Activated B cell treated with CpG ODN at 0.5 μM for 24 hours (primary cell): ENCODE measurements around the gene SESN2. TPM values are rescaled to one million over a fixed set of nuclear protein-coding genes. Genes with fewer than 3 reads are reported as not detected.

Source experiments
- ATAC-seq: fragments of 200-7000 bp; cut with Tn5 transposase; one replicate; pipeline ENCODE4 v1.10.0; 2021; ENCODE audit warnings: low read depth, mild to moderate bottlenecking, moderate library complexity
- CTCF ChIA-PET: fragments of 350-600 bp; sonication (Branson Sonifier 250); formaldehyde crosslinking; loops from one replicate; lab custom pipeline; 2021; ENCODE audit warnings: antibody characterized with exemption; lab: Charles Lee
- POLR2A ChIA-PET: fragments of 350-600 bp; sonication (Branson Sonifier 250); formaldehyde crosslinking; loops from one replicate; lab custom pipeline; 2021; ENCODE audit warnings: antibody characterized with exemption; lab: Charles Lee
- DNase-seq: peaks from one replicate; pipeline ENCODE4 v3.0.0; 2022
- H3K27ac Mint-ChIP-seq: one replicate; pipeline ENCODE4 v1.8.0; 2020; ENCODE audit warnings: mixed read lengths
- H3K27me3 Mint-ChIP-seq: one replicate; pipeline ENCODE4 v1.8.0; 2021; ENCODE audit warnings: mixed read lengths
- H3K36me3 Mint-ChIP-seq: one replicate; pipeline ENCODE4 v1.8.0; 2021; ENCODE audit warnings: low read depth, mixed read lengths
- H3K4me1 Mint-ChIP-seq: one replicate; pipeline ENCODE4 v1.8.0; 2021; ENCODE audit warnings: mixed read lengths
- H3K4me3 Mint-ChIP-seq: one replicate; pipeline ENCODE4 v1.8.0; 2020; ENCODE audit warnings: mild to moderate bottlenecking, mixed read lengths
- H3K9me3 Mint-ChIP-seq: one replicate; pipeline ENCODE4 v1.8.0; 2020; ENCODE audit warnings: mixed read lengths
- intact Hi-C: fragments of 100-400 bp; cut with micrococcal nuclease; formaldehyde crosslinking; loops from one replicate; pipeline ENCODE4 v1.15.1; 2024
- total RNA-seq: library from RNA; stranded (reverse); gene quantifications from 2 replicates; pipeline ENCODE4 v1.2.3, GENCODE V29; 2022
- TF ChIP-seq, protein P1 (sequence below): fragments of 200-600 bp; IDR thresholded peaks from one replicate; pipeline ENCODE4 v1.8.0; 2022; ENCODE audit warnings: antibody characterized with exemption, mild to moderate bottlenecking

Gene SESN2
- total RNA-seq, 1 donor from 2014 or later = 19.8 TPM

DNA sequence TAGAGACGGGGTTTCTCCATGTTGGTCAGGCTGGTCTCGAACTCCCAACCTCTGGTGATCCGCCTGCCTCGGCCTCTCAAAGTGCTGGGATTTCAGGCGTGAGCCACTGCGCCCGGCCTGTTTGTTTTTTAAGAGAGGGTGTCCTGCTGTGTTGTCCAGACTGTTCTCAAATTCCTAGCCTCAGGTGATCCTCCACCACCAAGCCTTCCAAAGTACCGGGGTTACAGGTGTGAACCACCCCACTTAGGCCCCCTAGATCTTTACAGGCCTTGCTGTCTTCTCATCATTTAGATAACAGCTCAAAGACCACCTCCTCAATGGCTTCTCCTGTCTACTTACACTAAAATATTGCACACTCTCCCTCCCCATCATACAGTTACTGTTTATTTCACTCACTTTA is 6.3 kb downstream of the SESN2 start:
- intact Hi-C loops = no loop called here

DNA sequence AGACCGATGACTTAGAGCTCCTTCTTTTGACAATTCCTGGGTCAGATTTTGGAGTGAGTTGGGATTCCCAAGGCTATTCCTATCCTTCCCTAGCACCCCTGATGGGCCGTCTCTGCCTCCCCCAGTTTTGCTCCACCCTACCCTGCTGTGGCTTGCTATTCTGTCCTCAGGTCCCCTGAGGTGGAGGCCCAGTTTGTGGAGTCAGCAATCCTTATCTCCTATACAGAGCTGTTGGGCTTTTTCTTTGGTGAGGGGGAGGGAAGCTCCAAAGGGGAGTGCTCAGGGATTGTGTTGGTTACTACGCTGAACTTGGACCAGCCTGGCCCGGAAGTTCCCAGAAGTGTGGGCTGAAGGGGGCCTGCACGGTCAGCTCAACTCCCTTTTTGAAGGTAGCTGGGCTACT is 7.6 kb downstream of the SESN2 start:
- Mint-ChIP-seq H3K27ac (no peak overlapping the region), H3K36me3 (peaks cover 11% of the 10 kb centered on the region), H3K4me1 (no peaks in the 10 kb centered on the region), H3K9me3 (no peaks in the 10 kb centered on the region), H3K27me3 (no peaks in the 10 kb centered on the region), H3K4me3 (no peak overlapping the region)
- ATAC-seq = no peak
- no peak for DNase-seq
- ChIA-PET POLR2A (interaction anchor here (0.9 to 1.2 kb wide), 2 partner anchors 9 to 17 kb away, joined by 3 to 4 read pairs; no protein-coding TSS in a partner anchor), CTCF (interaction anchor here (0.6 to 1.4 kb wide), 2 partner anchors 19 to 51 kb away, joined by 3 to 4 read pairs; no protein-coding TSS in a partner anchor)
- TF ChIP-seq, protein P1, sequence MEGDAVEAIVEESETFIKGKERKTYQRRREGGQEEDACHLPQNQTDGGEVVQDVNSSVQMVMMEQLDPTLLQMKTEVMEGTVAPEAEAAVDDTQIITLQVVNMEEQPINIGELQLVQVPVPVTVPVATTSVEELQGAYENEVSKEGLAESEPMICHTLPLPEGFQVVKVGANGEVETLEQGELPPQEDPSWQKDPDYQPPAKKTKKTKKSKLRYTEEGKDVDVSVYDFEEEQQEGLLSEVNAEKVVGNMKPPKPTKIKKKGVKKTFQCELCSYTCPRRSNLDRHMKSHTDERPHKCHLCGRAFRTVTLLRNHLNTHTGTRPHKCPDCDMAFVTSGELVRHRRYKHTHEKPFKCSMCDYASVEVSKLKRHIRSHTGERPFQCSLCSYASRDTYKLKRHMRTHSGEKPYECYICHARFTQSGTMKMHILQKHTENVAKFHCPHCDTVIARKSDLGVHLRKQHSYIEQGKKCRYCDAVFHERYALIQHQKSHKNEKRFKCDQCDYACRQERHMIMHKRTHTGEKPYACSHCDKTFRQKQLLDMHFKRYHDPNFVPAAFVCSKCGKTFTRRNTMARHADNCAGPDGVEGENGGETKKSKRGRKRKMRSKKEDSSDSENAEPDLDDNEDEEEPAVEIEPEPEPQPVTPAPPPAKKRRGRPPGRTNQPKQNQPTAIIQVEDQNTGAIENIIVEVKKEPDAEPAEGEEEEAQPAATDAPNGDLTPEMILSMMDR = no peak
- intact Hi-C loops = no loop called here

More for the DNA sequence above, 6.3 kb downstream of the SESN2 start:
- ATAC-seq = no peak
- Mint-ChIP-seq H3K27ac (no peak overlapping the region), H3K36me3 (peaks cover 6% of the 10 kb centered on the region), H3K4me1 (peaks cover 9% of the 10 kb centered on the region), H3K4me3 (no peak overlapping the region), H3K9me3 (no peaks in the 10 kb centered on the region), H3K27me3 (peaks cover 2% of the 10 kb centered on the region)
- TF ChIP-seq, protein P1 = no peak
- ChIA-PET CTCF (interaction anchor here (1.4 kb wide), 1 partner anchor 17 kb away, joined by 4 read pairs; no protein-coding TSS in a partner anchor), POLR2A (interaction anchor here (1.2 kb wide), 1 partner anchor 16 kb away, joined by 3 read pairs; no protein-coding TSS in a partner anchor)
- no peak for DNase-seq

DNA sequence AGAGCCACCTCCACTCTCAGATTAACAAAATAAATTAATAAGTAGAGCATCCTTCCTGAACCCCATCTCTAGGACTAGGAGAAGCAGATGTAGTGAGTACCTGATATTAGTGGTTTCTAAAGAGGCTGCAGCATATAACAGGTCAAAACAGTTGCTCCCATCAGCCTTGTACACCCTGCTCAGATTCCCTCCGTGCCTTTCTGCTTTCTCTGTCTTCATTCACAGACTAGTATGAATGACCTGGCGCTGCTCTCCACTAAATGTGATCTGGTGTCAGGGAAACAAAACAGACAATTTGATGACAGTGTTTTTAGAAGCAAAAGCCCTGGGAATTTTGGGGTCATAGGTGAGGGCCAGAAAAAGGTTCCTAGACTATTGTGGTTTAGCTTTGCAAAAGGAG is 8.3 kb downstream of the SESN2 start:
- TF ChIP-seq, protein P1 = no peak
- CTCF ChIA-PET = no interaction called here
- Mint-ChIP-seq H3K27ac (no peak overlapping the region), H3K36me3 (peaks cover 14% of the 10 kb centered on the region), H3K9me3 (no peaks in the 10 kb centered on the region), H3K4me1 (no peaks in the 10 kb centered on the region), H3K4me3 (no peak overlapping the region), H3K27me3 (no peaks in the 10 kb centered on the region)
- intact Hi-C loops = no loop called here
- ATAC-seq = no peak
- DNase-seq = no peak
- POLR2A ChIA-PET = no interaction called here

DNA sequence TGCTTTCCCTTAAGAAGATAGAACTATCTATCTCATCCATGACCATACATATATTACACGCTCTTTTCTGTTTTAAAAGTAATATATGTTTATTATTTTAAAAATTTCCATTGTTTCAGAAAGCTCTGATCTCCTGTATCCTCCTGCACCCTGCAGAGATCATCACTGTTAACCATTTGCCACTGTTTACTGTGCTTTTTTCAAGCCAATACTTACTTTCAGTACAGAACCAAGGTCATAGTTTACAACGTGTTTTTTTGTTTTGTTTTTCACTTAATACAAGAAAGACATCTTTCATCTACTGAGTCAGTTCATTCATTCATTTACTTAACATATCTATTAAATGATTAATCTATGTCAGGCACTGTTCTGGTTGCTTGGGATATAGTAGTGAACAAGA is 10.2 kb downstream of the SESN2 start:
- DNase-seq = no peak
- H3K9me3 Mint-ChIP-seq = no peaks in the 10 kb centered on the region

DNA sequence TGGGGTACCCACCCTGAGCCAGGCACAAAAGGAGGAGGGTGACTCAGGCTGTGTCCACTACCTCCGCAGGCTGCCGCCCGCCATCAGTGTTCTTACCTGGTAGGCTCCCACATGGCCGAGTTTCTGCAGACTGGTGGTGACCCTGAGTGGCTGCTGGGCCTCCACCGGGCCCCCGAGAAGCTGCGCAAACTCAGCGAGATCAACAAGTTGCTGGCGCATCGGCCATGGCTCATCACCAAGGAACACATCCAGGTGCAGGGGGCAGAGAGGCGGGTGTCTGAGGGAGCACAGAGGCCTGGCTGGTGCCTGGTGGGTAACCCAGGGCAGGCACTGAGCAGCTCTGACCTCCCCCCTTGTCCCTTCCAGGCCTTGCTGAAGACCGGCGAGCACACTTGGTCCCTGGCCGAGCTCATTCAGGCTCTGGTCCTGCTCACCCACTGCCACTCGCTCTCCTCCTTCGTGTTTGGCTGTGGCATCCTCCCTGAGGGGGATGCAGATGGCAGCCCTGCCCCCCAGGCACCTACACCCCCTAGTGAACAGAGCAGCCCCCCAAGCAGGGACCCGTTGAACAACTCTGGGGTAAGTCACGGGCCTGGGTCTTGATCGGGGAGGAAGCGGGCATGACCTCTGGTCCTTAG is 13.0 kb downstream of the SESN2 start:
- Mint-ChIP-seq H3K27ac (no peak overlapping the region), H3K4me3 (no peak overlapping the region), H3K27me3 (no peaks in the 10 kb centered on the region), H3K36me3 (peaks cover 38% of the 10 kb centered on the region), H3K9me3 (no peaks in the 10 kb centered on the region), H3K4me1 (no peaks in the 10 kb centered on the region)
- intact Hi-C loops = no loop called here
- ATAC-seq (no peak), DNase-seq (no peak)
- POLR2A ChIA-PET = interaction anchor here (1.9 kb wide), 1 partner anchor 10 kb away, joined by 10 read pairs; no protein-coding TSS in a partner anchor
- TF ChIP-seq, protein P1 = no peak
- CTCF ChIA-PET = no interaction called here

More for the DNA sequence above, 10.2 kb downstream of the SESN2 start:
- Mint-ChIP-seq H3K27me3 (no peaks in the 10 kb centered on the region), H3K27ac (no peak overlapping the region), H3K4me3 (no peak overlapping the region), H3K4me1 (no peaks in the 10 kb centered on the region), H3K36me3 (peaks cover 29% of the 10 kb centered on the region)
- CTCF ChIA-PET = interaction anchor here (0.7 to 1.0 kb wide), 2 partner anchors 20 to 29 kb away, joined by 3 to 6 read pairs; no protein-coding TSS in a partner anchor
- POLR2A ChIA-PET = interaction anchor here (0.5 kb wide), 1 partner anchor 55 kb away, joined by 5 read pairs; no protein-coding TSS in a partner anchor
- intact Hi-C loops = no loop called here
- TF ChIP-seq, protein P1 = no peak
- no peak for ATAC-seq
